Measurements from ENCODE around the gene TGFBR1.

DNA sequence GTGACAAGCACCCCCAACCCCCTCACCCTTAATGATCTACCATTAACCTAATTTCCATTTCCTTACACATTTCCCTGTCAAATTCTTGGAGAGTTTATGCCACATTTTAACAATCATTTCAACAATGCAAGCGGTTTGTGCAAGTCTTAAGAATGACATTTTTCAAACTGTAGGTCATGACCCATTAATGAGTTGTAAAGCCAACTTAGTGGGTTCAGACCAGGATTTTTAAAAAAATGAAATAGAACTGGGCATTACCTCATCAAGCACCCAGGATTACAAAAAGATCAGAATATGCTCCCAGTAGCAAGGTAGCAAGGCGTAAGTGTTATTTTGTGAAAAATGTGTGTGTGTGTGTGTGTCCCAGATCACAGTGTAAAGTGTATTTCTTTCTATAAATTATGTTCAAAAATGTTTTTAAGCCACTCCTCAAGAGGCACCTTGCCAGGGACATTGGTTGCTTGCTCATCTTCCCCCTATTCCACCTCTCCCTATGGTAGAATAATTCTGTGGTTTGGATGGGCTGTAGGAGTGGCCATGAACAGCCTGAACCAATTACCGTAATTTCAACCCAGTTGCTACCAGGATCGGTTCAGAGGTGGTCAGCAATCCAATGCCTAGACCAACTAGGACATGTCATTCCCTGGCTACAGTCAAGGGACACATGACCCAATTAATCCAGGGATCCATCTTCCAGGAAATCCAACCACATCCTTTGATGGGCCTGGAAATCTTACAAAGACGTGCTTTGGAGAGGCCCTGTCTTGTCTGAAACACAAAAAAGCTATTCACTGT, 14.4 kb upstream of the TGFBR1 start:
- TF ChIP-seq CTCF (IDR thresholded peaks at IDR 0.05; ENCODE audit: low read depth, low read length, poor library complexity, severe bottlenecking) = no peak
- TF ChIP-seq EZH2phosphoT487 (IDR thresholded peaks at IDR 0.05; ENCODE audit: borderline replicate concordance, low read length) = no peak

Measured in DOHH2 (cell line).